K562 (cell line): ENCODE results near the gene ILK. TPM values are rescaled to one million over a fixed set of nuclear protein-coding genes. Genes with fewer than 3 reads are reported as not detected.

Experiments
- CBX5 ChIP-seq: IDR thresholded peaks from 2 replicates; pipeline ENCODE4 v1.6.1; 2014; ENCODE audit warnings: low read depth, borderline replicate concordance
- RAD21 ChIP-seq, 2 experiments: fragments of 250-450 bp in 1 of 2; fragments of 450-650 bp in 1 of 2; sonication (Bioruptor Pico) in 1 of 2; formaldehyde crosslinking in 1 of 2; IDR thresholded peaks in 1 of 2; conservative IDR thresholded peaks in 1 of 2; 2 replicates each; pipeline versions ENCODE4 v1.4.0 to v1.8.0; 2020 to 2022; ENCODE audit warnings: mild to moderate bottlenecking in 2 of 2, moderate library complexity in 1 of 2
- RAD51 ChIP-seq: fragments of 450-650 bp; IDR thresholded peaks from 2 replicates; pipeline ENCODE4 v1.7.1; 2016; ENCODE audit warnings: low read depth, mild to moderate bottlenecking, borderline replicate concordance
- U2AF1 ChIP-seq: fragments of 200-400 bp; formaldehyde crosslinking; optimal IDR thresholded peaks from 2 replicates; pipeline ENCODE3; 2017; ENCODE audit warnings: mild to moderate bottlenecking, low read depth, low read length, moderate library complexity
- ZNF57 ChIP-seq: fragments of 450-650 bp; formaldehyde crosslinking; IDR thresholded peaks from 2 replicates; pipeline ENCODE4 v1.4.0; 2020; ENCODE audit warnings: mild to moderate bottlenecking, moderate library complexity
- ZNF583 ChIP-seq: fragments of 250-450 bp; sonication (Bioruptor Pico); IDR thresholded peaks from 2 replicates; pipeline ENCODE4 v1.4.0; 2020
- ZNF764 ChIP-seq: fragments of 250-450 bp; sonication (Bioruptor Pico); IDR thresholded peaks from 2 replicates; pipeline ENCODE4 v1.4.0; 2020; ENCODE audit warnings: low read depth, mild to moderate bottlenecking, moderate library complexity
- polyA plus RNA-seq, 8 experiments: library from polyadenylated mRNA; depleted of rRNA in 4 of 8; stranded (reverse) in 5 of 8; unstranded in 3 of 8; fragments of >200 nt; fragmentation: Nextera tagmentation in 2 of 8; fragmentation: Illumina TruSeq in 1 of 8; extraction: Ambion mirVana in 2 of 8; extraction: Trizol in 1 of 8; gene quantifications; 2 replicates each; pipeline versions ENCODE4 v1.2.1 to v1.2.3, GENCODE V29; 2011 to 2014; ENCODE audit warnings: inconsistent platforms in 1 of 8, missing spikeins in 1 of 8
- total RNA-seq, 7 experiments: library from RNA; depleted of rRNA in 6 of 7; stranded (reverse); fragments of >200 nt in 6 of 7; fragmentation: Illumina TruSeq in 2 of 7; extraction: Trizol in 2 of 7; gene quantifications; 2 replicates each; pipeline versions ENCODE4 v1.2.1 to v1.2.3, GENCODE V29; 2011 to 2021; ENCODE audit warnings: low replicate concordance in 1 of 7
- TF ChIP-seq, protein P1 (sequence below), 2 experiments: fragments of 250-450 bp in 1 of 2; fragments of 450-650 bp in 1 of 2; sonication (Bioruptor Pico) in 1 of 2; IDR thresholded peaks; 2 replicates each; pipeline versions ENCODE4 v1.6.1 to v1.8.0; 2016 to 2021; ENCODE audit warnings: mild to moderate bottlenecking in 2 of 2, moderate library complexity in 2 of 2, missing compliant biosample characterization in 1 of 2, missing genetic modification characterization in 1 of 2
- TF ChIP-seq, protein P2 (sequence below): fragments of 150-350 bp; IDR thresholded peaks from 2 replicates; pipeline ENCODE4 v1.6.1; 2014; ENCODE audit warnings: low read depth, mild to moderate bottlenecking, low read length, borderline replicate concordance

The ILK gene
- total and polyA plus RNA-seq, 9 of the 15 experiments (the other 6 are each of a cell fraction or from before 2014, with no cell fraction given) = 43.3 to 95.9 (median 58.9) TPM

DNA sequence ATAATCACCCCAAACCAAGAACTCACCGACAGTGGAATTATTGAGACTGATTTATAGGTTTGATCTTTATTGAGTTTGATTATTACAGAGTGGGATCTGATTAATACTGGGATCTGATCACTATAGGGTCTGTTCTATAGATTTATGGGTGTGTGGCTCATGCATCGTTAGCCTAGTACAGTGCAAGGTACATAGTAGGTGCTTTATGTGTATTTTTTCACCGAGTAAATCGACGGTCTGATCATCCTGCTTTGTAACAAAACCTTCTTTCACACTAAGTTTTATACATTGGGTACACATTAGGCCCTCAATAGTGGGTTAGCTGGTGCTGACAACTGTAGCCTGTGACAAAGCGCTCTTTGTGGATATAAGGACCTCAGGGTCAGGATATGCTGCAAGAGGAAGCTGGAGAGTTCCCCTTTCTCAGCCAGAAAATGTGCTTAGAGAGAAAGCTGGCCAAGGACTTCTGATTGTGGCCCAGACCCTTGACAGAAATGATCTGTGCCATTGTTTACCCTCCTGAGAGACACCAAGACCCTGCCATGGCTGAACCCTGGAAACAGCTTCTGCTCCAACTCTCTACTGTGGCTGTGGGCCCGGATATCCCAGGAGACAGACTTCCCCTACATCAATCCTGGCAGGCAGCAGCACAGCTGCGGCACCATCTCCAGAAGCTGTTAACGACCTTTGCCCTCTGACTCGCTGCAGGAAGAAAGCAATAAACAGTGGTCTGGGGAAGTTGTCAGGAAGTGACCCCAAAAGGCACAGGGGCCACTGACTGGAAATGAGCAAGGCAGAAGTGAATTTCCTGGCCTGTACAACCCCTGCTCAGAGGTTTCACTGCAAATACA, 31.7 kb downstream of the ILK start (continued):
- TF ChIP-seq U2AF1 (no peak), RAD21 (CRISPR knock-in tag; conservative IDR thresholded peaks at IDR 0.05 in 1 of 2, IDR thresholded peaks at IDR 0.05 in 1 of 2) (no peak), ZNF764 (CRISPR knock-in tag) (no peak), RAD51 (no peak), CBX5 (no peak), ZNF583 (CRISPR knock-in tag) (0 out of 2 replicates have a peak, but pooled peaks have one; percentile 2), ZNF57 (no peak)
- TF ChIP-seq, protein P1, sequence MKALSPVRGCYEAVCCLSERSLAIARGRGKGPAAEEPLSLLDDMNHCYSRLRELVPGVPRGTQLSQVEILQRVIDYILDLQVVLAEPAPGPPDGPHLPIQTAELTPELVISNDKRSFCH (CRISPR knock-in tag; IDR thresholded peaks at IDR 0.05) = no peak
- TF ChIP-seq, protein P1 (tag; IDR thresholded peaks at IDR 0.05) = no peak
- TF ChIP-seq, protein P2, sequence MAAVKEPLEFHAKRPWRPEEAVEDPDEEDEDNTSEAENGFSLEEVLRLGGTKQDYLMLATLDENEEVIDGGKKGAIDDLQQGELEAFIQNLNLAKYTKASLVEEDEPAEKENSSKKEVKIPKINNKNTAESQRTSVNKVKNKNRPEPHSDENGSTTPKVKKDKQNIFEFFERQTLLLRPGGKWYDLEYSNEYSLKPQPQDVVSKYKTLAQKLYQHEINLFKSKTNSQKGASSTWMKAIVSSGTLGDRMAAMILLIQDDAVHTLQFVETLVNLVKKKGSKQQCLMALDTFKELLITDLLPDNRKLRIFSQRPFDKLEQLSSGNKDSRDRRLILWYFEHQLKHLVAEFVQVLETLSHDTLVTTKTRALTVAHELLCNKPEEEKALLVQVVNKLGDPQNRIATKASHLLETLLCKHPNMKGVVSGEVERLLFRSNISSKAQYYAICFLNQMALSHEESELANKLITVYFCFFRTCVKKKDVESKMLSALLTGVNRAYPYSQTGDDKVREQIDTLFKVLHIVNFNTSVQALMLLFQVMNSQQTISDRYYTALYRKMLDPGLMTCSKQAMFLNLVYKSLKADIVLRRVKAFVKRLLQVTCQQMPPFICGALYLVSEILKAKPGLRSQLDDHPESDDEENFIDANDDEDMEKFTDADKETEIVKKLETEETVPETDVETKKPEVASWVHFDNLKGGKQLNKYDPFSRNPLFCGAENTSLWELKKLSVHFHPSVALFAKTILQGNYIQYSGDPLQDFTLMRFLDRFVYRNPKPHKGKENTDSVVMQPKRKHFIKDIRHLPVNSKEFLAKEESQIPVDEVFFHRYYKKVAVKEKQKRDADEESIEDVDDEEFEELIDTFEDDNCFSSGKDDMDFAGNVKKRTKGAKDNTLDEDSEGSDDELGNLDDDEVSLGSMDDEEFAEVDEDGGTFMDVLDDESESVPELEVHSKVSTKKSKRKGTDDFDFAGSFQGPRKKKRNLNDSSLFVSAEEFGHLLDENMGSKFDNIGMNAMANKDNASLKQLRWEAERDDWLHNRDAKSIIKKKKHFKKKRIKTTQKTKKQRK = no peak
